Fibroblast of villous mesenchyme (primary cell): ENCODE measurements around the gene RABGGTB. TPM values are rescaled to one million over a fixed set of nuclear protein-coding genes. Genes with fewer than 3 reads are reported as not detected.
A peak's percentile ranks its signal among the peaks of the same experiment; 100 is the strongest.
"Not testable (repeated sequence)": the region's sequence is repeated elsewhere in the genome, so short reads cannot be mapped to it uniquely, and the experiment has no call there.

ENCODE experiments used
- DNase-seq: peaks from one replicate; pipeline ENCODE4 v3.0.0-alpha.2; 2010; ENCODE audit warnings: low read depth
- H3K4me3 ChIP-seq: 2 replicates; pipeline ENCODE4 v1.5.1; 2011; ENCODE audit warnings: low read depth, mild to moderate bottlenecking, low read length
- total RNA-seq: library from RNA; depleted of rRNA; stranded (reverse); fragments of >200 nt; gene quantifications from 2 replicates; pipeline ENCODE4 v1.2.3, GENCODE V29; 2012
- TF ChIP-seq, protein P1 (sequence below): IDR thresholded peaks from 2 replicates; pipeline ENCODE4 v1.5.1; 2012; ENCODE audit warnings: low read depth, mild to moderate bottlenecking, low read length; ENCODE audit not compliant: insufficient read depth

RABGGTB gene
- total RNA-seq, 1 donor, result 91.5 TPM

DNA sequence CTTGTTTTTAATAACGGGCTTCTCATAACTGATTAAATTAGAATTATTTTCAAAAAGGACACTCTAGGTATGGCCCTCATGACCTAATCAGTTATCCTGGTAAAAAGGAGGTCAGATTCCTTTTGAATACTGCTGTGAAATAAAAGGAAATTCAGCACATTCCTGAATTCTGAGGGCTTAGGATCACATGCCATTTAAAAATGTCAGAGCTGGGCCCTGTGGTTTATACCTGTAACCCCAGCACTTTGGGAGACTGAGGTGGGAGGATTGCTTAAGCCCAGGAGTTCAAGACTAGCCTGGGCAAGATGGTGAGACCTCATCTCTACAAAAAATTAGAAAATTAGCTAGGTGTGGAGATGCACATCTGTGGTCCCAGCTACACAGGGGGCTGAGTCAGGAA is 18.0 kb upstream of the RABGGTB start:
- no peak for DNase-seq
- TF ChIP-seq, protein P1, sequence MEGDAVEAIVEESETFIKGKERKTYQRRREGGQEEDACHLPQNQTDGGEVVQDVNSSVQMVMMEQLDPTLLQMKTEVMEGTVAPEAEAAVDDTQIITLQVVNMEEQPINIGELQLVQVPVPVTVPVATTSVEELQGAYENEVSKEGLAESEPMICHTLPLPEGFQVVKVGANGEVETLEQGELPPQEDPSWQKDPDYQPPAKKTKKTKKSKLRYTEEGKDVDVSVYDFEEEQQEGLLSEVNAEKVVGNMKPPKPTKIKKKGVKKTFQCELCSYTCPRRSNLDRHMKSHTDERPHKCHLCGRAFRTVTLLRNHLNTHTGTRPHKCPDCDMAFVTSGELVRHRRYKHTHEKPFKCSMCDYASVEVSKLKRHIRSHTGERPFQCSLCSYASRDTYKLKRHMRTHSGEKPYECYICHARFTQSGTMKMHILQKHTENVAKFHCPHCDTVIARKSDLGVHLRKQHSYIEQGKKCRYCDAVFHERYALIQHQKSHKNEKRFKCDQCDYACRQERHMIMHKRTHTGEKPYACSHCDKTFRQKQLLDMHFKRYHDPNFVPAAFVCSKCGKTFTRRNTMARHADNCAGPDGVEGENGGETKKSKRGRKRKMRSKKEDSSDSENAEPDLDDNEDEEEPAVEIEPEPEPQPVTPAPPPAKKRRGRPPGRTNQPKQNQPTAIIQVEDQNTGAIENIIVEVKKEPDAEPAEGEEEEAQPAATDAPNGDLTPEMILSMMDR, result no peak
- no peak overlapping the region for H3K4me3 ChIP-seq

DNA sequence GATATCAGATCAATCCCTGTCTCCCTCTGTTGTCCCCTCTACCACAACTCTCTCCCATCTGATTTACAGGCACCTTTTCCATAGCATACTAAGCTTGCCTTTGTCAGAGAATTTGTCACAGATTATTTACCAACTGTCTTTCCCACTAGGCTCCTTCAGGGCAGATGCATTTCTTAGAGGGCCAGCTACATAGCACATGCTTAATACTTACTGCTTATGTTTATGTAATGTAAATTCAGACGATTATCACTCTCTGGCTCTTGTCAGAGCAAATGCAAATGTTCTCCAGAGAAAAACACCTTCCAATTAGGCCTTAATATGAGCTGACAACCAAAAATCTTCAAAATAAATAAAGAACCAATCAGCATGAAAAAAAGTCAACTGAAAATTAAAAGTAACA is 15.3 kb upstream of the RABGGTB start:
- DNase-seq, result no peak
- H3K4me3 ChIP-seq, result no peak overlapping the region
- TF ChIP-seq, protein P1, result no peak

DNA sequence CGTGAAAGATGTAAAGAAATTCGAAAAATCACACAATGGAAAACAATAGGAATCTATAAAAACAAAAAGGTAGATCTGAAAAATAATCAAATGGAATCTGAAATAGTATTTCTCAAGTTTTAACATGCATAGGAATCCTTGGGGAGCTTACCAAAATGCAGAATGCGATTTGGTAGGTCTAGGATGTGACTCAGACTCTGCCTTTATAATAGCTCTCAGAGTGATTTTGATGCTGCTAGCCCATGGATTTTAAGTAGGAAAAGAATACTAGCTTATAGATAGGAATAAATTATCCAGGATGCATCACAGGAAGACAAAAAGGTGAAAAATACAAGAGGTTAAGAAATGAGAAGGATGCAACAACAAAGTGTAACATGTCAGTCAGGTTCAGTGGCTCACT is 14.1 kb upstream of the RABGGTB start:
- no peak for DNase-seq
- no peak overlapping the region for H3K4me3 ChIP-seq
- TF ChIP-seq, protein P1, result no peak

DNA sequence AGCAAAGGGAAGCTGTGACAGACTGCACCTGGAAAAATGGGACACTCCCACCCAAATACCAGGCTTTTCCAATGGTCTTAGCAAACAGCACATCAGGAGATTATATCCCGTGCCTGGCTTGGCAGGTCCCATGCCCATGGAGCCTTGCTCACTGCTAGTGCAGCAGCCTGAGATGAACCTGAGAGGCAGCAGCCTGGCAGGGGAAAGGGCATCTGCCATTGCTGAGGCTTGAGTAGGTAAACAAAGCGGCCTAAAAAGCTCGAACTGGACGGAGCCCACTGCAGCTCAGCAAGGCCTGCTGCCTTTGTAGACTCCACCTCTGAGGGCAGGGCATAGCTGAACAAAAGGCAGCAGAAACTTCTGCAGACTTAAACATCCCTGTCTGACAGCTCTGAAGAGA is 8.2 kb upstream of the RABGGTB start:
- not testable (repeated sequence) for DNase-seq, H3K4me3 ChIP-seq

DNA sequence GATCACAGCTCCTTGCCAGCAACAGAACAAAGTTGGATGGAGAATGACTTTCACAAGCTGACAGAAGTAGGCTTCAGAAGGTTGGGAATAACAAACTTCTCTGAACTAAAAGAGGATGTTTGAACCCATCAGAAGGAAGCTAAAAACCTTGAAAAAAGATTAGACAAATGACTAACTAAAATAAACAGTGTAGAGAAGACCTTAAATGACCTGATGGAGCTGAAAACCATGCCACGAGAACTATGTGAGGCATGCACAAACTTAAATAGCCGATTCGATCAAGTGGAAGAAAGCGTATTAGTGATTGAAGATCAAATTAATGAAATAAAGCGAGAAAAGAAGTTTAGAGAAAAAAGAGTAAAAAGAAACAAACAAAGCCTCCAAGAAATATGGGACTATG is 7.4 kb upstream of the RABGGTB start:
- not testable (repeated sequence) for DNase-seq

DNA sequence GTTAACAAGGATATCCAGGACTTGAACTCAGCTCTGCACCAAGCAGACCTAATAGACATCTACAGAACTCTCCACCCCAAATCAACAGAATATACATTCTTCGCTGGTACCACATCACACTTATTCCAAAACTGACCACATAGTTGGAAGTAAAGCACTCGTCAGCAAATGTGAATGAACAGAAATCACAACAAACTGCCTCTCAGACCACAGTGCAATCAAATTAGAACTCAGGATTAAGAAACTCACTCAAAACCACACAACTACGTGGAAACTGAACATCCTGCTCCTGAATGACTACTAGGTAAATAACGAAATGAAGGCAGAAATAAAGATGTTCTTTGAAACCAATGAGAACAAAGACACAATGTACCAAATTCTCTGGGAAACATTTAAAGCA is 5.9 kb upstream of the RABGGTB start:
- not testable (repeated sequence) for DNase-seq, H3K4me3 ChIP-seq

More for the DNA sequence above, 7.4 kb upstream of the RABGGTB start:
- not testable (repeated sequence) for H3K4me3 ChIP-seq

DNA sequence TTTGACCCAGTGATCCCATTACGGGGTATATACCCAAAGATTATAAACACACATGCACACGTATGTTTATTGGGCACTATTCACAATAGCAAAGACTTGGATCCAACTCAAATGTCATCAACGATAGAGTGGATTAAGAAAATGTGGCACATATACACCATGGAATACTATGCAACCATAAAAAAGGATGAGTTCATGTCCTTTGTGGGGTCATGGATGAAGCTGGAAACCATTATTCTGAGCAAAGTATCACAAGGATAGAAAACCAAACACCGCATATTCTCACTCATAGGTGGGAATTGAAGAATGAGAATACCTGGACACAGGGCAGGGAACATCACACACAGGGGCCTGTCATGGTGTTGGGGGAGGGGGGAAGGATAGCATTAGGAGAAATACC is 2.1 kb upstream of the RABGGTB start:
- H3K4me3 ChIP-seq, DNase-seq: not testable (repeated sequence)

DNA sequence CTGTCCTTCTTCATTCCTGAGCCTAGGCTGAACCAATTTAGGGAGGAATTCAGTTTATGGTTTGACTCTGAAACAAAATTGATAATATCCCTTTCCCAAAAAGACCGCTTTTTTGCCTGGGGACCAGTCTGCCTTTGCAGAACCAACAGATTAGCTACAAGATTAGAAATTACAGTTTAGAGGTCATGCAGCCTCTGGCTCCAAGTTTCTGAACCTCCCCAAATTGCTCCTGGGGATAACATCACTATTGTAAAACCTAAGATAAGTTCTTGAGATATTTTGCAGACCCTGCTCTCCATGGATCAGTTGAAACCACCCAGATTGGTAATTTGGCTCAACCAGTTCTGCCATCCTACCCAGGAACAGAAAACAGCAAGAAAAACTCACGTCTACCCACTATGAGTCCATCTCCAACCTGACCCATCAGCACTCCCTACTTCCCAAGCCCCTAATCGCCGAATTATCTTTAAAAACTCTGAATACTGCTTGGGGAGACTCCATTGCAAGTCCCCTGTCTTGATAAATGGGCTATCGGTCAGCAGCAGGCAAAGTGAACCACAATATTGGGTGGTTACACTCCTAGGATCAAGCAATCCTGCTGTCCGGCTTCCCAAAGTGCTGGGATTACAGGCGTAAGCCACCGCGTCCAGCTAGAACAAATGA is 605 bp upstream of the RABGGTB start:
- TF ChIP-seq, protein P1, result no peak
- DNase-seq, result no peak
- H3K4me3 ChIP-seq, result peak overlapping the region; percentile 88

DNA sequence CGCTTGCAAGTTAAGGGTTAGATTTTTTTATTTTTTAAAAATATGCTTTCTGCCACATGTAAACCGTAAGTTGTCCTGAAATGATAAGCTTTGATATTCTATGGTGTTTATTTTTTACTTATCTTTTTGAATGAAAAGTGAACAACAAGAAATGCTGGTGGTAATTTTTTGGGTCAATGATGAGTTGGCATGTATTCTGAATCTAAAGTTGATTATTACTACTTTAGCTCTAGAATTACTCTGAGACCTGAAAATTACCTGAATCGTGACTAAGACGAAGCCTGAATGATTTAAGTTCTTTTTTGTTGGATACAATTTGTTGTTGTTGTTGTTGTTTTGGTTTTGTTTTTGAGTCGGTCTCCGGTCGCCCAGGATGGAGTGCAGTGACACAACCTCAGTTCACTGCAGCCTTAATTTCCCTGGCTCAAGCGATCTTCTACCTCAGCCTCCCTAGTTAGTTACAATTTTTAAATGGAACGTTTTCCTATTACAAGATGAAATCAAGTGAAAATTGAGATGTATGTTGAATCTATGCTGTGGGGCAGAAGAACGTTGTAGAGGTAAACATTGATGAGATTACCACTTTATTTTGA is 941 bp downstream of the RABGGTB start:
- peak; percentile 16 for DNase-seq
- peak overlapping the region; percentile 88 for H3K4me3 ChIP-seq
- TF ChIP-seq, protein P1, result no peak
